HUES64 (cell line): Measurements from ENCODE around the gene GOLGA8T.
"Not testable (repeated sequence)": the region's sequence is repeated elsewhere in the genome, so short reads cannot be mapped to it uniquely, and the experiment has no call there.

Experiments used
- H3K27ac ChIP-seq: 2 replicates; pipeline ENCODE4 v1.7.0; 2013; ENCODE audit warnings: low read depth, low read length, inconsistent platforms
- H3K27me3 ChIP-seq: 2 replicates; pipeline ENCODE4 v1.6.1; 2013; ENCODE audit warnings: mild to moderate bottlenecking, low read length; ENCODE audit not compliant: insufficient read depth
- H3K36me3 ChIP-seq: 2 replicates; pipeline ENCODE4 v1.6.1; 2013; ENCODE audit warnings: mild to moderate bottlenecking, low read length; ENCODE audit not compliant: insufficient read depth
- H3K4me1 ChIP-seq: 2 replicates; pipeline ENCODE4 v1.6.1; 2013; ENCODE audit warnings: mild to moderate bottlenecking, low read length, moderate library complexity; ENCODE audit not compliant: insufficient read depth
- H3K4me3 ChIP-seq: 2 replicates; pipeline ENCODE4 v1.5.1; 2013; ENCODE audit warnings: mild to moderate bottlenecking, low read length, moderate library complexity
- H3K9ac ChIP-seq: 2 replicates; pipeline ENCODE4 v1.6.1; 2013; ENCODE audit warnings: mild to moderate bottlenecking, low read depth, low read length
- H3K9me3 ChIP-seq: 2 replicates; pipeline ENCODE4 v1.6.1; 2013; ENCODE audit warnings: low read depth, low read length; ENCODE audit not compliant: insufficient read depth
- WGBS: fragments of 150-250, 120-280 bp; methylation state at CpG from one replicate; pipeline ENCODE4 v1.1.7; 2013; ENCODE audit warnings: missing lambda C conversion rate; 5-methylcytosine and 5-hydroxymethylcytosine counted together

The GOLGA8T gene

GRCh38 chr15:30167886-30168285 is 33.0 kb downstream of the GOLGA8T start:
- WGBS: no CpG with 5 or more reads among the region's 2 CpGs
- not testable (repeated sequence) for H3K9me3 ChIP-seq, H3K27me3 ChIP-seq, H3K27ac ChIP-seq, H3K4me1 ChIP-seq, H3K36me3 ChIP-seq, H3K9ac ChIP-seq, H3K4me3 ChIP-seq

DNA sequence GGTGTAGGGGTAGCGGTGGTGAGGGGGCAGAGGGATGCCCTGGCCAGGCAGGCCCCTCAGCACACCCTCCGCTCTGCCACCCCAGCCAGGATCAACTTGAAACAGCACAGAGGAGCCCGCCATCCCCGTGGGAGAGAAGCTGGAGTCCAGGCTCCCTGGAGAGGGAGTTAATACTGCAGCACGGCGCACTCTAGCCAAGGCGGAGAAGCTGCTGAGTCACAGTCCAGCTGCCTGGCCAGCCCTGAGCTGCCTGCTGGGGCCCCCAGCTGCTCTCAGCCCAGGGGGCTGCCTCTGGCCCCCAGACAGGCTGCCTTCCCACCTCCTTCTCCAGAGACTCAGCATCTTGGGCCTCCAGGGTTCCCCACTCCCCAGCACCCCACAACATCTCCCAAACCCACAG is 36.6 kb downstream of the GOLGA8T start:
- H3K9ac ChIP-seq, H3K4me1 ChIP-seq, H3K27me3 ChIP-seq, H3K4me3 ChIP-seq, H3K36me3 ChIP-seq, H3K9me3 ChIP-seq, H3K27ac ChIP-seq: not testable (repeated sequence)
- WGBS: no CpG with 5 or more reads among the region's 7 CpGs

DNA sequence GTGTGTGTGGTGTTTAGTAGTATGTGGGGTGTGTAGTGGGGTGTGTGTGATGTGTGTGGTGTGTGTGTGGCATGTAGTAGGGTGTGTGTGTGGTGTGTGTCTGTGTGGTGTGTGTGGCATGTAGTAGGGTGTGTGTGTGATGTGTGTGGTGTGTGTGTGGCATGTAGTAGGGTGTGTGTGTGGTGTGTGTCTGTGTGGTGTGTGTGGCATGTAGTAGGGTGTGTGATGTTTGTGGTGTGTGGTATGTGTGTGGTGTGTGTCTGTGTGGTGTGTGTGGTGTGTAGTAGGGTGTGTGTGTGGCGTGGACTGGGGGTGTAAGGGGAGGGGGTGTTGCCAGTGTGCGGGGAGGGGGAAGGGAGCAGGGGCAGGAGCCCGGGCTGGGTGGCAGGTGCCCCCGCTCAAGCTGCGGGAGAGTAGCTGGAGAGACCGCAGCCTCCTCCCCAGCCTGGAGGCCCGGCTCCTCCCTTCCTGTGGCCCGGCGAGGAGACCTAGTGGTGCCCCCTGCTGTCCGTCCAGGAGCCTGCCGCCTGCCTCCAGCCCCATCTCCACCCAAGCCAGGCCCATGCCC is 38.3 kb downstream of the GOLGA8T start:
- not testable (repeated sequence) for H3K36me3 ChIP-seq, H3K27me3 ChIP-seq, H3K9me3 ChIP-seq, H3K27ac ChIP-seq, H3K4me1 ChIP-seq, H3K9ac ChIP-seq, H3K4me3 ChIP-seq
- WGBS: 16% methylated on average over 6 of the region's 11 CpGs

DNA sequence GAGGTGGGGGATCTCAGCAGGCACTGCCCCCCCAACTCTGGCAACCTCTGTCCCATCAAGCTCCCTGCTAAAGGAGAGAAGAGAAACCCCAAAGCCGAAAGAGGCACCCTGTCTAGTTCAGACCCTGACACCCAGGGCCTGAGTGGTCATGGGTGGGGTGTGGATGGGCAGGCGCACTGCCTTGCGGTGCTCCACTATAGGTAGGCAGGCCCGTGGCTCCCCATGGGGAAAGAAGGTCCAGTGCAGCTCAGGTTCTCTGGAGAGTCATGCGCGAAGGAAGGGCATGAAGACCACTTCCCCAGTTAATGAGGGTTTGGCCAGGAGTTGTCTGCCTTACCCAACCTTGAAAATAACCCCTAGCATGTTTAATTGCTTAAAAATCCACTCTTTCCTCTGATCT is 40.4 kb downstream of the GOLGA8T start:
- H3K36me3 ChIP-seq, H3K4me3 ChIP-seq, H3K4me1 ChIP-seq, H3K27ac ChIP-seq, H3K9me3 ChIP-seq, H3K9ac ChIP-seq, H3K27me3 ChIP-seq: not testable (repeated sequence)
- WGBS: no CpG with 5 or more reads among the region's 6 CpGs

DNA sequence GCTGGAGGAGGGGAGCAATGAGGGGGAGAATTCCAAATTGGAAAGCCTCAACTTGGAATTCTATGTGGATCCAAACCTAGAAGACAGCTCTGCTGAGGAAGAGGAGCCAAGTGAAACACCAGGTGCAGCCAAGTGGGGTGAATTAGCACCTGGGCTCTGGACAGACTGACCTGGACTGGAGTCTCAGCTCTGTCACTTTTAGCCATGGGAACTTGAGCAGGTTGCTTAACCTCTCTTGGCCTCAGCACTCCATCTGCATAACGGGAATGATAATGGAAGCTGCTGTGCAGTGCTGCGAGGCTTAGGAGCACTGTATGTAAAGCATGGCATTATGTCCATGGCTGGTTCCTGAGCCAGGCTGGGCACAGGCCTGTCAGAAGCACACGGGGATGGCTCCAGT is 41.8 kb downstream of the GOLGA8T start:
- not testable (repeated sequence) for H3K9ac ChIP-seq, H3K36me3 ChIP-seq, H3K27ac ChIP-seq, H3K9me3 ChIP-seq, H3K27me3 ChIP-seq, H3K4me3 ChIP-seq, H3K4me1 ChIP-seq
- WGBS: no CpG with 5 or more reads among the region's 3 CpGs

- not testable (repeated sequence) for H3K27me3 ChIP-seq, H3K9ac ChIP-seq, H3K36me3 ChIP-seq, H3K4me3 ChIP-seq, H3K27ac ChIP-seq, H3K9me3 ChIP-seq, H3K4me1 ChIP-seq
Observed at GRCh38 chr15:30179814-30180213, 45.0 kb downstream of the GOLGA8T start.

DNA sequence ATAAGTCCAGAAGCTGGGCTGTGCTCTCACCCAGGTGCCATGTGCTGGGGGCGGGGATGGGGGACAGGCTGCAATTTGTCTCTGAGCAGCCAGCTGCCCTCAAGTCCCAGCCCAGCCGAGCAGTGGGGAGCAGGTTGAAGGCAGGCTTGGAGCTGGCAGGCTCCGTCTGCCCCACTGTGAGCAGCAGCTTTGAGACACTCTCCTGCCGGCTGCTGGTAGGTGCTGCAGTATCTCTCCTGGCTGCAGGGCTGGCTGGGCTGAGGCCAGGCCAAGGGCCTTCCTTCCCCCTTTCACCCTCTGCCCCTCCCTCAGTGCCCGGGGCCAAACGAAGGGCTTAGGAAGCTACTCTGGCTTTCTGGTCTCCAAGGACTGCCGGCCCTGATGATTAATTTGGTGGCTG is 50.6 kb downstream of the GOLGA8T start:
- not testable (repeated sequence) for H3K4me3 ChIP-seq, H3K4me1 ChIP-seq, H3K36me3 ChIP-seq, H3K27me3 ChIP-seq, H3K27ac ChIP-seq, H3K9ac ChIP-seq, H3K9me3 ChIP-seq
- WGBS: no CpG with 5 or more reads among the region's 7 CpGs

GRCh38 chr15:30187429-30187828 is 52.6 kb downstream of the GOLGA8T start:
- not testable (repeated sequence) for H3K36me3 ChIP-seq, H3K27ac ChIP-seq, H3K27me3 ChIP-seq, H3K4me1 ChIP-seq, H3K4me3 ChIP-seq, H3K9me3 ChIP-seq, H3K9ac ChIP-seq
- WGBS: 75% methylated on average over 1 of the region's 3 CpGs

- not testable (repeated sequence) for H3K9me3 ChIP-seq, H3K9ac ChIP-seq, H3K27ac ChIP-seq, H3K36me3 ChIP-seq, H3K4me3 ChIP-seq, H3K4me1 ChIP-seq
- WGBS: no CpG with 5 or more reads among the region's 1 CpG
- peaks cover 16% of the 10 kb centered on the region for H3K27me3 ChIP-seq
Observed at GRCh38 chr15:30189754-30190153, 54.9 kb downstream of the GOLGA8T start.

- peaks cover 19% of the 10 kb centered on the region for H3K27me3 ChIP-seq
- not testable (repeated sequence) for H3K36me3 ChIP-seq, H3K4me1 ChIP-seq, H3K9ac ChIP-seq, H3K27ac ChIP-seq, H3K9me3 ChIP-seq, H3K4me3 ChIP-seq
- WGBS: 11% methylated on average over 10 of the region's 23 CpGs
Observed at GRCh38 chr15:30191143-30191542, 56.3 kb downstream of the GOLGA8T start.

- H3K27me3 ChIP-seq: peaks cover 19% of the 10 kb centered on the region
- not testable (repeated sequence) for H3K27ac ChIP-seq, H3K9ac ChIP-seq, H3K4me1 ChIP-seq, H3K36me3 ChIP-seq, H3K9me3 ChIP-seq
- WGBS: 1% methylated on average over 8 of the region's 37 CpGs
- H3K4me3 ChIP-seq: 0 out of 2 replicates have a peak overlapping the region, but pooled peaks have one; percentile 19
Observed at GRCh38 chr15:30191639-30192038, 56.8 kb downstream of the GOLGA8T start.

DNA sequence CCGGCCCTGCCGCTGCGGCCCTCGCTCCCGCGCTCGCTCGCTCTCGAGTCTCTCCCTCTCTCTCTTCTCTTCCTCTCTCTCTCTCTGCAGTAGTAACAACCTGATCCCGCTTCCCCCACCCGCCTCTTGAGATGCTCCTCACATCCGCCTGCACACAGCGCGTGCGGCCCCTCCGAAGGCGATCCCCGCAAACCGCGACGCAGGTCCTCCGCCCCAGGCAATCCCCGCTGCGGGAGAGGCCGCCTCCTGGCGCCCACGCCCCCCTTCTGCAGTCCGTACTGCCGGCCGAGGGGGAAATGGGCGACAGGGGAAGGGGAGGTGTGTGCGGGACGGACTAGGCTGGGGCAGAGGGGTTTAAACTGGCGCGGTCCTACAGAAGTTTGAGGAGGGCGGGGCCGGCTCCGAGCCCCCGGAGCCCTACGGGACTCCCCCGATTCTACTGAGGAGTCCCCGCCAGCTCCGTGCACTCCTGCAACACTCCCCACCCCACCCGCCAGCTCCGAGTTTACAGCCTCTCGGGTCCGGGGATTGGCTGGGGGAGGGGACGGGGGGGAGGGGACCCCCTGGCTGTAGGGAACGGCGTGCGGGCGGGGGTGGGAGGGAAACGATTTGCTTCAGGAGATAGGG is 57.4 kb downstream of the GOLGA8T start:
- H3K27me3 ChIP-seq: peaks cover 19% of the 10 kb centered on the region
- not testable (repeated sequence) for H3K9me3 ChIP-seq, H3K4me1 ChIP-seq, H3K9ac ChIP-seq, H3K36me3 ChIP-seq, H3K4me3 ChIP-seq, H3K27ac ChIP-seq
- WGBS: no CpG with 5 or more reads among the region's 53 CpGs
